AG10803 (cell line): ENCODE results near the gene GLRX5.

Experiments
- DNase-seq: peaks from one replicate; pipeline ENCODE4 v3.0.0; 2010; ENCODE audit warnings: low read depth
- H3K4me3 ChIP-seq: 2 replicates; pipeline ENCODE4 v1.5.1; 2011; ENCODE audit warnings: mild to moderate bottlenecking, low read length, control low read depth
- CTCF ChIP-seq: conservative IDR thresholded peaks from 2 replicates; pipeline ENCODE4 v1.5.1; 2011; ENCODE audit warnings: mild to moderate bottlenecking, low read length, control low read depth, inconsistent platforms

Gene GLRX5

DNA sequence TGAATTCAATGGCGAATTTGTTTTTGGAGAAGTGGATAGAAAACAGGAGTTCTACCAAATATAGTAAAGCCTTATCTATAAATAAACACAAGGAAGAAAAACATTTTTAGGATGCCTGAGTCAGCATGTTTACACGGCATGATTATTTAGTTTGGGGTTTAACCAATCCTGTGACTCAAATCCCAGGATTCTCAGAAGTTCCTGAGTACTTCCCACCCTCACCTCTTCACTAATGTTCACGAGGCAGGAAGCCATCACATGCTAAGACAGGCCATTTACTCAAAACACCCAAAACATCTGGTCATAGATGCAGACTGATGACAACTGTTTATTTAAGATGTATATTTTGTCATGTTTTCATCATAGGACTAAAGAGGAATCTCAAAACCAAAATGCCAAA lies 3.4 kb upstream of the GLRX5 start:
- TF ChIP-seq CTCF: no peak
- peak; percentile 80 for DNase-seq
- no peak overlapping the region for H3K4me3 ChIP-seq

GRCh38 chr14:95531969-95532368 lies 2.9 kb upstream of the GLRX5 start:
- DNase-seq: no peak
- TF ChIP-seq CTCF: no peak
- peak overlapping the region; percentile 79; the same call in 1 of the 2 replicates for H3K4me3 ChIP-seq

DNA sequence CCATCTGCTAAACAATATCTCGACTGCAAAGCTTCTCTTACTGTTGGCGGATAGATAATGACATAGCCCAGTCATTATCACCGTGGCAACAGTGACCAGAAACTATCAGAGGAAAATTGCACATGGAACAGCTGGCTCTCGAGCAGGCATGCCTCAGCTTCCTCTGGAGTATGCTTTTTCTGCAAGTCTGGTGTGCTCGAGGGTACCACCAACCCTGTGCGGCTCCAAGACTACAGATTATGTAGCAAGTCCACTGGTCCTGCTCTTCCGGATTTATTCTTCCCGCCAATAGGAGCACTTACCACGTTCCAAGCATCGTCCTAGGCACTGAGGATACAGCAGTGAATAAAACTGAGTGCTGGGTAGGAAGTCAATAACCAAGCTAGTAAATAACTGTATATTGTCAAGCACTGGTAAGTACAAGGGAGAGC lies 1.4 kb upstream of the GLRX5 start:
- peak overlapping the region; percentile 79 for H3K4me3 ChIP-seq
- DNase-seq: peak; percentile 57
- no peak for TF ChIP-seq CTCF

DNA sequence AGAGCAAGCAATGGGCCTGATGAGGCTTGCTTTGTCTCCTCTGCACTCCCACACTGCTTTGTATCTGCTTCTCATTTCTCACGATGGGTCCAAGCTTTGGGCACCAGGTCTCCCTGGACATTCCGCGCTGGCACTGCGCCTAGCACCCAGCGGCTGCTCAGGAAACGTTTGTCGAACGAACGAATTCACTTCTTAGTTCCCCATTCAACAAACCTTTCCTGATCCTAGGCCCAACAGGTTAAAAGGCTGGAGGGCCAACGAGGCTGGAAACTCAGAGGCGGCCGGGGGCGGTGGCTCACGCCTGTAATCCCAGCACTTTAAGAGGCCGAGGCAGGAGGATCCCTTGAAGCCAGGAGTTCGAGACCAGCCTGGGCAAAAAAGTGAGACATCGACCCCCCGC lies 1.0 kb upstream of the GLRX5 start:
- DNase-seq: peak; percentile 13
- TF ChIP-seq CTCF: no peak
- H3K4me3 ChIP-seq: peak overlapping the region; percentile 79

GRCh38 chr14:95535226-95536021 lies 574 bp downstream of the GLRX5 start:
- peak overlapping the region; percentile 83 for H3K4me3 ChIP-seq
- DNase-seq: no peak
- TF ChIP-seq CTCF: no peak

DNA sequence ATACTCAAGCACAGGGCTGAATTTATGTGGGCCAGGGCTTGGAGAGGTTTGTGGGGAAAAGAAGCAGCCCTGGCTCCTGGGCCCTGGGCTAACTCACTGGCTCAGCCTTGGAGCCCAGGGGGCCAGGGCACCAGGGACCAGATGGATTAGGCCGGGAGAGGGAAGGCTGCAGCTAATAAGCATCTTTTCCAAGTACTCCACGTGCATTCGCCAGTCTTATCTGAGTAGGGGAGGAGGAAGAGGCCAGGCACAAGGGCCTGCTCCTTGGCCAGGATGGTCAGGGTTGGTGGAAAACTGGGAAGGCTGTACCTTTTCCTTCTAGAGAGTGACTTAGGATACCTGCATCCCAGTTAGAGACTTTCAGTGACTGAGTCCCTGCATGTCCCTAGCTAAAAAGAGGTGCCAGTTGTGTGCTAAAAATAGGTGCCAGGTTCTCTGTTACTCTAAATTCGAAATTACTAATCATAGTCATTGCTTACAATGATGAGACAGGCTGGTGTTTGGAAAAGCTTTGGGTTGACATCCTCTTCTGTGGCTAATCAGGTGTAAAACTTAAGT lies 1.3 kb downstream of the GLRX5 start:
- no peak for DNase-seq
- TF ChIP-seq CTCF: no peak
- peak overlapping the region; percentile 83 for H3K4me3 ChIP-seq

DNA sequence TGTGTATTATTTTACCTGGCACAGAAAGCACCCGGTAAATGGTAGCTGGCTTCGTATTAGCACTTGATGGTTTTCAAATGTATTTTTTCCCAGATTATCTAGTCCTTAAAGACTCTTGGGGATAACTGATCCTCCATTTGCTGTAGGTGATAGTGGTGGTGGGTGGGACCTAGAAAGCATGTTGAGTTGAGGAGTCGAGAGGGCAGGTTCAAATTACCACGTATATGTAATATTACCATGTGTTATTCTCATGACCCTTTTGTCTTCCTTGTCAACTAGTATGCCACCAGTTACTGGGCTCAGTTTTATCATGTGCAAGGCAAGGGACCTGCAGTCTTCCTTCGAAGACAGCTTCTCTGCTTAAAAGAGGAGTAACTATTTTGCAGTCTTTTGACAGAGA lies 1.8 kb downstream of the GLRX5 start:
- peak overlapping the region; percentile 83; the same call in 1 of the 2 replicates for H3K4me3 ChIP-seq
- TF ChIP-seq CTCF: no peak
- DNase-seq: no peak
